Urothelium cell line (cell line): ENCODE data around the gene ZCCHC7.
"Not testable (repeated sequence)": the region's sequence is repeated elsewhere in the genome, so short reads cannot be mapped to it uniquely, and the experiment has no call there.

Experiments used
- DNase-seq: peaks from one replicate; pipeline ENCODE4 v3.0.0; 2011; ENCODE audit warnings: low spot score, mixed read lengths
- FAIRE-seq: peaks from 2 replicates; lab custom pipeline; 2011; peaks lifted over from hg19 to GRCh38; lab: Jason Lieb, UNC

Gene ZCCHC7

DNA sequence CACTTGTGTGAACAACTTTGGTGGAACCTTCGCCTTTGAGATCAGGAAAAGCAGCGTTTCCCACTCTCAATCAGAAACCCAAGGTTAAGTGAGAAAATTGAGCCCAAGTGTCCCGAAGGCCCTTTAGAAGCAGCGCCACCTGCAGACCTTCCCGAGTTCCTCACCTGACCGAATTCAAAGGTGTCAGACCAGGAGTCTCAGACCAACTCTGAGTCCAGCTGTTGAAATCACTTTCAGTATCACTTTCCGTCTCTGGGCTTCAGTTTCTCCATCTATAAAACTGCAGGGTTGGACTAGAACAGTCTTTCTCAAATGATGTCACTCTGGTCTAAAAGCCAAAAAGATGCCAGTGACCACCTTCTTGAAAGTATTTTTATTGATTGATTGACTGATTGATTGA, 270.4 kb downstream of the ZCCHC7 start:
- DNase-seq (no peak), FAIRE-seq (no peak)

- FAIRE-seq (no peak), DNase-seq (no peak)
Measured at GRCh38 chr9:37392272-37392671, 271.9 kb downstream of the ZCCHC7 start.

DNA sequence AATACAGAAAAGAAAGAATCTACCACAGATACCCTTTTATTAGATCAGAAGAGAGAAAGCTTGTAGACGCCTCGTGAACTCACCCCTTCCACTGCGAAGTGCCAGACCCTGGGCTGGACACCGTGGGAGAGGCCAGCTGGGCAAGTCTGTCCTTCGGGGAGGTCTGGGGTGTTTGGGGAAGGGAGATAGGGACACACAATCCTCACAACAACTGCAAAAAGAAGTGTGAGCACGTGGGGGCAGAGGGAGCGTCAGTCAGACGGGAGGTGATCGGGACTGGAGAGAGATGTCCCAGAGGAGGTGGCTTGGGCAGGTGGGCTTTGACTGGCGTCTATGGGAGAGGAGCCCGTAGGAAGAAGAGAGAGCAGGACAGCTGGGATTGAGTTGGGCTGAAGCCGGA, 274.9 kb downstream of the ZCCHC7 start:
- FAIRE-seq (no peak), DNase-seq (no peak)

DNA sequence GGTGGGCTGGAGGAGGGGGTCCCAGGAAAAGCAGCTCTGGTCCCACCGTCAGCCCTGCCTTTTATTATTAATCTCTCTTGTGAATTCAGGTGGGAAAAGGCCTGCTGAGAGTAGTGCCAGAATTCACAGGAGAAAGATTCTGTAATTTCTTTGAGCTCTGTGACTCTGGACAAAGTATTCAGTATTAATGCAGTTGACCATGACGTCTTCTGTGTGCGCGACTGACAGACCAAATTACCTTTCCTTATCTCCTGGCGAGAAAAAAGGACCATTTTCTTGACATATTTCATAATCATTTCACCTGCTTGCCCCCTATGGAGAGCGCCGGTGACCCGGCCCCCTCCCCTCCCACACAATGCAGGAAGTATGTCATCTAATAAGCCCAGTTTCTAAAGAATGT, 275.3 kb downstream of the ZCCHC7 start:
- DNase-seq (no peak), FAIRE-seq (no peak)

GRCh38 chr9:37397948-37398347, 277.6 kb downstream of the ZCCHC7 start:
- not testable (repeated sequence) for DNase-seq, FAIRE-seq

GRCh38 chr9:37398464-37399025, 278.2 kb downstream of the ZCCHC7 start:
- FAIRE-seq: no peak
- no peak for DNase-seq

DNA sequence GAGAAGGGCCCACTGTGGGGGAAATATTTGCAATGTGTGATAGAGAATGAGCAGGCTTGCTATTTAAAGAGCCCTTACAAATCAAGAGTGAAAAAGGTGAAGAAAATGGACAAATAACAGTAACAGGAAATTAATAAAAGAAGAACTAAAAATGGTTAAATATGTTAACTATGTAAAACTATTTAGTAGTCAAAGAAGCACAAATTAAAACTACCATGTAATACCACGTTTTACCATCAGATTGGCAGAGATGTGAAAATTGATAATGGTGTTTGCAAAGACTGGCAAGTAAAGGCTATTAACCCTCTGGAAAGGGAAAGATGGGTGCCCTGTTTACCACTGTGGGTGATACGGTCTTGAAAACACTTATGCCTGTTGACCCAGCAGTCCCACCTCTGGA, 279.0 kb downstream of the ZCCHC7 start:
- DNase-seq: no peak
- no peak for FAIRE-seq

DNA sequence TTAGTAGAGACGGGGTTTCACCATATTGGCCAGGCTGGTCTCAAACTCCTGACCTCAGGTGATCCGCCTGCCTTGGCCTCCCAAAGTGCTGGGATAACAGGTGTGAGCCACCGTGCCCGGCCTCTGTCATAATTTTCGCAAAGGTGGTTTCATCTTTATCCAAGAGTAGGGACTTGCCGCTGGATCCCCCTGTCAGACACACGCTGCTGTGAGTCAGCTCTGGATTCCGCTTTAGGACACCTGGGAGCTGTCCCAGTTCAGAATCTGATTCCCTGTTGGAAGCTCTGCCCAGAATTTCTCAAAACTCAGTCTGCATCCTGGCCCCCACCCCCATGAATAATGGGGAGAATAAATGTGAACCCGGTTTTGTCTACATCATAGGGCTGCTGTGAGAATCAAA, 284.2 kb downstream of the ZCCHC7 start:
- FAIRE-seq: no peak
- DNase-seq: no peak

DNA sequence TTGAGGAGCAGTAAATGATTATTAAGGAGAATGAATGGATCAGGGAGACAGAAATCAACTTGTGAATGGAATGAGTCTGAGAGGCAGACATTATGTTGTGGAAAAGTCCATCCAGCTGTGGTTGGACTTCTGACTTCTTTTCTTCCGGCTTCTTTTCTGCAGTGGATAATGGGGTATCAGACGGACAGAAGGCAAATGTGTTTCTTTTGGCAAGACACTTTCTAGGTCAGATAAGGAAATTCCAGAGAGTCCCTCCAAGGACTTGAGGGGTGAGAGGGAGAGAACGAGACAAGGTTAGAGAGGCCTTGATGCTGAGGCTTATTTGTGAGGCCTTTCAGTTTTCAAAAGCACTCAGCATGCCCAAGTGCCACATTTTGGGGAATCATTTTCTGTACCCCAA, 285.0 kb downstream of the ZCCHC7 start:
- FAIRE-seq (no peak), DNase-seq (no peak)

- FAIRE-seq (no peak), DNase-seq (no peak)
Measured at GRCh38 chr9:37405764-37406380, 285.5 kb downstream of the ZCCHC7 start.

DNA sequence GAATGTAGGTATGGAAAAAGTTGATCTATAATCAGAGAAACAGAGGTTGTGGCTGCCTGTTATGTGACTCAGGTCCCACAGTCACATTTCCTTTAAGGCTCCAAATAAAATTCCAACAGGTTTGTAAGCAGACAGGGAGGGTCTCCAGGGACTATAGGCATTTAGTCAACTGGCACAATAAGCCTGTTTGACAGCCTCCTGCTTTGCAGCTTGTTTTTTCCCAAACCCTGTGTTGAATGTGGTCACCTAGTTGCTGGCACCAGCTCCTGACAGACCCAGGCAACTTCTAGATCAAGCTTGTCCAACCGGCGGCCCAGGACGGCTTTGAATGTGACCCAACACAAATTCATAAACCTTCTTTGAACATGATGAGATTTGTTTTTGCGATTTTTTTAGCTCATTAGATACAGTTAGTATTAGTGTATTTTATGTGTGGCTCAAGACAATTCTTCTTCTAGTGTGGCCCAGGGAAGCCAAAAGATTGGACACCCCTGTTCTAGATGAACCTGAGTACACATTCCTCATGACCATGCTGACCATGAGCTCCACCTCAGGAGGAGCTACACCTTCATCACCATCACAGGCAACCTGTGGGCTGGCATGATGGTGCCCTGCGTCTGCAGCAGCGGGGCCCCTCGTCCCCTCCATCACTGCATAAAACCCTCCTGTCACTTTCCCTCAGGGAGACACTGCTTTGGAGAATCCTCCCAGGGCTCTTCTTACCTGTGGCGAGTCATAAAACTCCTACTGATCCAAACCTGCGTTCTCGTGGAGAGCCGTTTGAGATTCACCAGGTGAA, 286.4 kb downstream of the ZCCHC7 start:
- DNase-seq: no peak
- FAIRE-seq: no peak

- FAIRE-seq (no peak), DNase-seq (no peak)
Measured at GRCh38 chr9:37407468-37407867, 287.1 kb downstream of the ZCCHC7 start.
